GM04503 (cell line): ENCODE data around the gene GOLGA7B.
A peak's percentile ranks its signal among the peaks of the same experiment; 100 is the strongest.
"Not testable (repeated sequence)": the region's sequence is repeated elsewhere in the genome, so short reads cannot be mapped to it uniquely, and the experiment has no call there.

Source experiments
- DNase-seq: peaks from one replicate; pipeline ENCODE4 v3.0.0-alpha.2; 2012; ENCODE audit warnings: low read depth

GOLGA7B gene

GRCh38 chr10:97831259-97831658 is 18.4 kb upstream of the GOLGA7B start:
- no peak for DNase-seq

GRCh38 chr10:97836446-97836845 is 13.2 kb upstream of the GOLGA7B start:
- no peak for DNase-seq

- no peak for DNase-seq
These were observed 11.6 kb upstream of the GOLGA7B start for GRCh38 chr10:97838091-97838490.

DNA sequence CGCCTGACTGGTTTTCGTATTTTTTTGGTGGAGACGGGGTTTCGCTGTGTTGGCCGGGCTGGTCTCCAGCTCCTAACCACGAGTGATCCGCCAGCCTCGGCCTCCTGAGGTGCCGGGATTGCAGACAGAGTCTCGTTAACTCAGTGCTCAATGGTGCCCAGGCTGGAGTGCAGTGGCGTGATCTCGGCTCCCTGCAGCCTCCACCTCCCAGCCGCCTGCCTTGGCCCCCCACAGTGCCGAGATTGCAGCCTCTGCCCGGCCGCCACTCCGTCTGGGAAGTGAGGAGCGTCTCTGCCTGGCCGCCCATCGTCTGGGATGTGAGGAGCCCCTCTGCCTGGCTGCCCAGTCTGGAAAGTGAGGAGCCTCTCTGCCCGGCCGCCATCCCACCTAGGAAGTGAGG is 8.5 kb upstream of the GOLGA7B start:
- DNase-seq: not testable (repeated sequence)

GRCh38 chr10:97842114-97842513 is 7.5 kb upstream of the GOLGA7B start:
- DNase-seq: not testable (repeated sequence)

DNA sequence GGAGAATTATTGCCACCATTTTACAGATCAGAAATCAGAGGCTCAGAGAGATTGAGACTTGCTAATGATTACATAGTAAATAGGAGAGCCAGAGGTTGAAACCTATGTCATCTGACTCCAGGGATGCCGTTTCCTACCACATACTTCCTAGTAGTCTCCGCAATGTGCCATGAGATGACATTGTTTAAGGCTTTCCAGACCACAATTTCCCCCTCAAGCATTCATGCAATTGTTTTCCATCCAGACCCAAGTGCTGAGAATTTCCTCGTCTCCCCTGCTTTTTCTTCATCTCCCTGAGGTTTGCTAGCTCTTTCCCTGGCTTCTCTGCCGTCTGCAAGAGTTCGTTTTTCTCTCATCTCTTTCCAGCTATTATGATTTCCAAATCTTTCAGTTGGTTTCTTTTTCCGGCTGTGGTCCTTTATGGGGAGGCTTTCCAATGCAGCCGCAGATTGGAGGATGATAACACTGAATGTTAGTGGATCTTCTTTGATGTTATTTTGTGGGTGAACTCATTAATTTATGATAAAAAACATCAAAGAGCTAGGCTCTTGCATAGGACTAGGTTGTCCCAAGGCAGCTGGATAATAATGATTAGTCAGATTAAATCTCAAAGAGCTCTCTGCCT is 6.9 kb upstream of the GOLGA7B start:
- DNase-seq: no peak

- no peak for DNase-seq
These were observed 6.4 kb upstream of the GOLGA7B start for GRCh38 chr10:97843281-97843671.

GRCh38 chr10:97843972-97844371 is 5.7 kb upstream of the GOLGA7B start:
- not testable (repeated sequence) for DNase-seq

DNA sequence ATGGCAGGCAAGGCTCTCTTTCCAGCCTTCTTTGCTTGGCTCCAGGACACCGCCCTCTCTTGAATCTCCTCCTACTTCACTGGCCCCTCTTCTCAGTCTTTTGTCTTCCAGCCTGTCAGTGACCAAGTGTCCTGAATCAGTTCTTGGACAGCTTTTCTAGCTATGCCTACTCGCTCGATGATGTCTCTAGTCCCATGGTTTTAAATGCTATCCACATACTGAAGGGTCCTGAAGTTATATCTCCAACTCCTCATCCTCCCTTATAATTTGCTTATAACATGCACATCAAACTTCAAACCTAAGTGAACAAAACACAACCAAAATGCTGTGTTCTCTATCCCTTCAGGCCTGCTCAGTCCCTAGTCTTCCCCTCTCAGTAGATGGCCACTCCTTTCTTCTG is 5.0 kb upstream of the GOLGA7B start:
- DNase-seq: no peak

GRCh38 chr10:97849103-97849686 is 448 bp upstream of the GOLGA7B start:
- DNase-seq: no peak

- no peak for DNase-seq
These were observed 803 bp downstream of the GOLGA7B start for GRCh38 chr10:97850446-97850845.

GRCh38 chr10:97851341-97852001 is 1.8 kb downstream of the GOLGA7B start:
- no peak for DNase-seq

- DNase-seq: no peak
These were observed 2.6 kb downstream of the GOLGA7B start for GRCh38 chr10:97852277-97852676.

DNA sequence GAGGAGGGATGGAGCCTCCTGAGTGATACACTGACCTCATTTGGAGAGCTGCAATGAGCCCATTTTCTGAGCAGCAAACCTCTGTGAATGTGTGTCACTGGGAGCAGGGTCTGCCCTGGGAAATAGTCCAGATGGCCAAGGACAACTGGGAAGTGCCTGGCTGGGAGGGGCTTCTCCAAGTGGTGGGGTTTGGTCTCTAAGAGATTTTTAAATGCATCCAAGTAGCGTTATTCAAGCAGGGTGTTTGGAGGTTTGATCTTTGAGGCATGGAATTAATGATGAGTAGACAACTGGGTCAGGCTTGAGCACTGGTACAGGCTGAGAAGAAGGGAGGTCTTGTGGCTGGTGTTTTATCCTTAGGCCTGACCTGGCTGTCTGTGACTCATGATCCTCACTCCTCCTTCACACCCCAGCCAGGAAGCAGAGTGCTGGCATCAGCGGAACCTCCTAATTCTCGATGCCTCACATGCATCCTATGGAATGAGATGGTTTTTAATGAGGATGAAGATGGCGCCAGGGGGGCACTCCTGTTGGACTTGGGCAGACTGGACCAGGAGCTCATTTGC is 3.3 kb downstream of the GOLGA7B start:
- no peak for DNase-seq

- no peak for DNase-seq
These were observed 5.1 kb downstream of the GOLGA7B start for GRCh38 chr10:97854743-97855142.

DNA sequence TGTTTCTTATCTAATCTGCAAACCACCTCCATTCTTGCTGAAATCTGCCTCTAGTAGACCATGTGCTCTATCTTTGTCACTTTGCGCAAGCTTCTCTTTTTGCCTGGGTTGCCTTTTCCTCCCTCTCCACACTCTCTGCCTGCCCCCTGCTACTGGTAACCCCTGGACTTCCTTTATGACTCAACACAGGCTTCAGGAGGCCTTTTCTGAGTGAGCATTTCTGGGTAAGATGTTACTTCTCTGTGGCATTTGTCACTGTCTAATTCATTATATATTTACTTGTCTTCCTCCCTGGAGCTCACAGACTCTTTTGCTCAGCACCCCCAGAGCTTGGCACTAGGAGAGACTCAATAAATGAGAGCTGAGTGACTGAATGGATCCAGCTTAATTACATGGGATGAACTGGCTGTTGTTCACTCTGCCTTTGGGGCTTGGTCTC is 8.4 kb downstream of the GOLGA7B start:
- no peak for DNase-seq

GRCh38 chr10:97861097-97861750 is 11.6 kb downstream of the GOLGA7B start:
- peak; percentile 27 for DNase-seq

DNA sequence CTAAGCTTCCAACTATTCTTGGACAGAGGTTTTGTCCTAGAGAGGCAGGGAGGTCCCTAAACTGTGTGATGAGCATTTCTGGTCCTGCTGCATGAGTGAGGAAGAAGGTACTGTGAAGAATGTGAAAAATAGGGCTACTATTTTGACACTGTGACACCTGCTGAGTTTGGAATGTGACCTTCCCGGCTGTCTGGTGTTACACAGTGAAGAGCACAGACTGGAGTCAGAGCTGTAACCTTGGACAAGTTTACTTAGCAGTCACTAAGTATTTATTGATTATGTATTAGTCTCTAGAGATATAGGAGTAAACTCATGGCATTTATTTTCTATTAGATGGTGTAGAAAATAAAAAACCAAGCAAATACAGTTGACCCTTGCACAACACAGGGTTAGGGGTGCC is 12.3 kb downstream of the GOLGA7B start:
- DNase-seq: no peak

DNA sequence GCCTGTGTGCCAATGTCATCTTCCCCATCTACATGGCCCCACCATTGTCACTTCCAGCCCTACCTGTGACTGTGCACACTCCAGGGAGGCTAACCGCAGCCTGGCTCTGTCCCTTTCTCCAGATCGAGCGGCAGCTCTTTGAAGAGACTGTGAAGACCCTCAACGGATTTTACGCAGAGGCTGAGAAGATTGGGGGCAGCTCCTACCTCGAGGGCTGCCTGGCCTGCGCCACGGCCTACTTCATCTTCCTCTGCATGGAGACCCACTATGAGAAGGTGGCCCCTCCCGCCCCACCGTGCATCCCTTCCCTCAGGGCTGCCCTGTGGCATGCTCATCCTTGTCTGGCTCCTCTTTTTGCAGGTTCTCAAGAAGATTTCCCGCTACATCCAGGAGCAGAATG is 14.2 kb downstream of the GOLGA7B start:
- DNase-seq: no peak

DNA sequence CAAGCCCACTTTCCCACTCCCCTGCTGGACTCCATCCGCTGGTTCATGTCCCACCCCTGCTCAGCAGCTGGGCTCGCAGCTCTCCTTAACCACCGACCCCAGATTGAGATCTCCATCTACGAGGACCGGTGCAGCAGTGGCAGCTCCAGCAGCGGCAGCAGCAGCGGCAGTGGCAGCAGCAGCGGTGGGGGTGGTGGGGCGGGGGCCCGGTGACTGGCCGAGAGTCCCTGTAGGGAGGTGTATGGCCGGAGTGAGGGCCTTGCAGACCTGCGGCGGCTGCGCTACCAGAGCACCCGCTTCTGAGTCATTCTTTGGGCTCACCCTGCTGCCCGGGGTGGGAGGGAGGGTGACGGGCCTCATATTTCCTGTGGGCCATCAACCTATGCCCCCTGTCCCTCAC is 15.8 kb downstream of the GOLGA7B start:
- DNase-seq: no peak

GRCh38 chr10:97866524-97867219 is 17.0 kb downstream of the GOLGA7B start:
- DNase-seq: no peak

- DNase-seq: no peak
These were observed 17.7 kb downstream of the GOLGA7B start for GRCh38 chr10:97867220-97867800.
